Mucosa of gallbladder (tissue), 1 donor: ENCODE results near the gene CD52. TPM values are rescaled to one million over a fixed set of nuclear protein-coding genes. Genes with fewer than 3 reads are reported as not detected.

Experiments used
- DNase-seq: peaks from one replicate; pipeline ENCODE4 v3.0.0-alpha.2; 2020; ENCODE audit warnings: low spot score
- total RNA-seq: library from RNA; stranded (reverse); gene quantifications from one replicate; pipeline ENCODE4 v1.2.1, GENCODE V29; 2021
- donor health status: DM: no; HTN: no; CAD: no.

CD52 gene
- total RNA-seq, 1 donor from 2014 or later: 21.1 TPM

GRCh38 chr1:26353976-26354820, 36.4 kb downstream of the CD52 start, which contains the start of gene CRYBG2:
Gene CRYBG2 (minus strand): TSS chr1:26354130. CDS start chr1:26346657, 7,473 bp downstream.
- peak; percentile 80 for DNase-seq

GRCh38 chr1:26354972-26355371, 37.2 kb downstream of the CD52 start:
- no peak for DNase-seq

- DNase-seq: no peak
These were observed 38.3 kb downstream of the CD52 start for GRCh38 chr1:26356106-26356505.

- DNase-seq: peak; percentile 42
These were observed 39.4 kb downstream of the CD52 start for GRCh38 chr1:26357121-26357602.

- peak; percentile 79 for DNase-seq
These were observed 40.9 kb downstream of the CD52 start for GRCh38 chr1:26358411-26359384.

- no peak for DNase-seq
These were observed 42.4 kb downstream of the CD52 start for GRCh38 chr1:26359981-26360806.

- DNase-seq: no peak
These were observed 43.2 kb downstream of the CD52 start for GRCh38 chr1:26360807-26361604.

GRCh38 chr1:26361605-26362122, 43.9 kb downstream of the CD52 start:
- no peak for DNase-seq

GRCh38 chr1:26362331-26362730, 44.6 kb downstream of the CD52 start:
- DNase-seq: no peak

GRCh38 chr1:26363549-26364448, 46.0 kb downstream of the CD52 start:
- peak; percentile 84 for DNase-seq

GRCh38 chr1:26364956-26365355, 47.2 kb downstream of the CD52 start:
- no peak for DNase-seq

GRCh38 chr1:26367441-26367840, 49.7 kb downstream of the CD52 start:
- DNase-seq: no peak

GRCh38 chr1:26368006-26368405, 50.2 kb downstream of the CD52 start:
- no peak for DNase-seq

GRCh38 chr1:26368486-26368885, 50.7 kb downstream of the CD52 start:
- DNase-seq: no peak

Other genes with a start within 250 kb of the CD52 start
- gene PDIK1L, start 206.1 kb upstream of the CD52 start, total RNA-seq: 19.0 TPM
- 2.8 TPM for gene FAM110D, start 158.9 kb upstream of the CD52 start, total RNA-seq
- gene C1orf232, start 149.0 kb upstream of the CD52 start, total RNA-seq: not detected
- 28.1 TPM for gene ZNF593, start 148.1 kb upstream of the CD52 start, total RNA-seq
- 0.29 TPM for gene ZNF593OS, start 146.1 kb upstream of the CD52 start, total RNA-seq
- gene CNKSR1, start 140.5 kb upstream of the CD52 start, total RNA-seq: 36.0 TPM
- not detected for gene CATSPER4, start 127.4 kb upstream of the CD52 start, total RNA-seq
- 10.0 TPM for gene CEP85, start 83.8 kb upstream of the CD52 start, total RNA-seq
- 133 TPM for gene SH3BGRL3, start 37.9 kb upstream of the CD52 start, total RNA-seq
- 21.3 TPM for gene UBXN11, start 11.3 kb upstream of the CD52 start, total RNA-seq
- gene CRYBG2, start 36.2 kb downstream of the CD52 start, total RNA-seq: 25.5 TPM
- 2.9 TPM for gene ZNF683, start 54.8 kb downstream of the CD52 start, total RNA-seq
- 1.4 TPM for gene LIN28A, start 92.9 kb downstream of the CD52 start, total RNA-seq
- gene DHDDS, start 114.4 kb downstream of the CD52 start, total RNA-seq: 42.3 TPM
- gene HMGN2, start 154.5 kb downstream of the CD52 start, total RNA-seq: 236 TPM
- gene RPS6KA1, start 211.8 kb downstream of the CD52 start, total RNA-seq: 49.2 TPM